PC-9 (cell line): ENCODE measurements around the gene CLCN5. TPM values are rescaled to one million over a fixed set of nuclear protein-coding genes. Genes with fewer than 3 reads are reported as not detected.

ENCODE experiments used
- BruUV-seq: library from RNA; stranded (reverse); fragments of 400-500 nt; replicated peaks from 2 replicates; lab custom pipeline; 2021; lab: Mats Ljungman, UMichigan
- CTCF ChIA-PET: fragments of 300-600 bp; sonication (Branson Sonifier 250); formaldehyde crosslinking; loops from one replicate; lab custom pipeline; 2022; ENCODE audit warnings: antibody characterized with exemption; lab: Charles Lee
- POLR2A ChIA-PET: fragments of 300-600 bp; sonication (Branson Sonifier 250); formaldehyde crosslinking; loops from one replicate; lab custom pipeline; 2022; ENCODE audit warnings: antibody characterized with exemption; ENCODE audit not compliant: unreplicated experiment; lab: Charles Lee
- DNase-seq, 2 experiments: peaks; one replicate each; pipeline versions ENCODE4 v3.0.0 to v3.0.0-alpha.2; 2015 to 2022; ENCODE audit warnings: mixed read lengths in 1 of 2
- H2AFZ ChIP-seq: fragments of 200-600 bp; sonication (generic); 2 replicates; pipeline ENCODE4 v1.8.1; 2017; ENCODE audit warnings: antibody characterized with exemption
- H3F3A ChIP-seq: fragments of 200-600 bp; sonication (generic); 2 replicates; pipeline ENCODE4 v1.8.1; 2017; ENCODE audit warnings: antibody characterized with exemption, mild to moderate bottlenecking, low read depth; ENCODE audit not compliant: insufficient read depth
- H3K27ac ChIP-seq: fragments of 200-600 bp; sonication (generic); 2 replicates; pipeline ENCODE4 v1.6.1; 2016; ENCODE audit warnings: mixed run types
- H3K27me3 ChIP-seq: fragments of 200-600 bp; sonication (generic); 2 replicates; pipeline ENCODE4 v1.6.1; 2016; ENCODE audit warnings: low read depth, mixed run types; ENCODE audit not compliant: insufficient read depth
- H3K36me3 ChIP-seq: fragments of 200-600 bp; sonication (generic); 2 replicates; pipeline ENCODE4 v1.6.1; 2016; ENCODE audit warnings: low read depth, mixed run types
- H3K4me1 ChIP-seq: fragments of 200-600 bp; sonication (generic); replicated peaks from 2 replicates; pipeline ENCODE4 v1.6.1; 2016; ENCODE audit warnings: mixed run types; ENCODE audit not compliant: insufficient read depth
- H3K4me2 ChIP-seq: fragments of 200-600 bp; sonication (generic); 2 replicates; pipeline ENCODE4 v1.6.1; 2017; ENCODE audit warnings: mixed run types
- H3K4me3 ChIP-seq: fragments of 200-600 bp; sonication (generic); 2 replicates; pipeline ENCODE4 v1.6.1; 2016; ENCODE audit warnings: mixed run types
- H3K79me2 ChIP-seq: fragments of 200-600 bp; sonication (generic); 2 replicates; pipeline ENCODE4 v1.6.1; 2017; ENCODE audit warnings: low read depth, mixed run types
- H3K9me2 ChIP-seq: fragments of 200-600 bp; sonication (generic); 2 replicates; pipeline ENCODE4 v1.8.1; 2017; ENCODE audit warnings: mild to moderate bottlenecking; ENCODE audit not compliant: insufficient read depth
- H3K9me3 ChIP-seq: fragments of 200-600 bp; sonication (generic); 2 replicates; pipeline ENCODE4 v1.8.1; 2016; ENCODE audit warnings: low read depth; ENCODE audit not compliant: insufficient read depth
- H4K20me1 ChIP-seq: fragments of 200-600 bp; sonication (generic); 2 replicates; pipeline ENCODE4 v1.8.1; 2017; ENCODE audit not compliant: insufficient read depth
- CTCF ChIP-seq: fragments of 200-600 bp; sonication (generic); conservative IDR thresholded peaks from 2 replicates; pipeline ENCODE4 v1.6.1; 2017; ENCODE audit warnings: mixed run types, antibody characterized with exemption, mild to moderate bottlenecking, moderate library complexity
- EZH2 ChIP-seq: fragments of 200-600 bp; sonication (generic); IDR thresholded peaks from 2 replicates; pipeline ENCODE4 v1.8.0; 2017; ENCODE audit warnings: antibody characterized with exemption, low read depth
- intact Hi-C: fragments of 100-400 bp; cut with micrococcal nuclease; formaldehyde crosslinking; loops from one replicate; pipeline ENCODE4 v1.10.0; 2022; ENCODE audit not compliant: unreplicated experiment
- total RNA-seq: library from RNA; stranded (reverse); gene quantifications from 2 replicates; pipeline ENCODE4 v1.2.3, GENCODE V29; 2021

The CLCN5 gene
- total RNA-seq, 1 experiment from 2014 or later = 0.94 TPM

- intact Hi-C loops = no loop called here
- H3K4me2 ChIP-seq = no peak overlapping the region
Measured at GRCh38 chrX:50098241-50098640, 175.8 kb downstream of the CLCN5 start.

GRCh38 chrX:50098749-50099148, 176.4 kb downstream of the CLCN5 start:
- H3K36me3 ChIP-seq = no peaks in the 10 kb centered on the region
- H3K4me1 ChIP-seq = no peaks in the 10 kb centered on the region
- ChIA-PET CTCF (no interaction called here), POLR2A (no interaction called here)
- intact Hi-C loops = no loop called here
- no peak for DNase-seq
- BruUV-seq = no TSS peak
- H3K4me3 ChIP-seq = no peak overlapping the region
- H3K27me3 ChIP-seq = no peaks in the 10 kb centered on the region
- H3F3A ChIP-seq = no peaks in the 10 kb centered on the region
- H3K4me2 ChIP-seq = no peak overlapping the region
- H2AFZ ChIP-seq = no peak overlapping the region
- no peaks in the 10 kb centered on the region for H3K9me2 ChIP-seq
- H3K9me3 ChIP-seq = no peaks in the 10 kb centered on the region
- no peaks in the 10 kb centered on the region for H4K20me1 ChIP-seq
- no peaks in the 10 kb centered on the region for H3K79me2 ChIP-seq
- no peak overlapping the region for H3K27ac ChIP-seq
- TF ChIP-seq CTCF (no peak), EZH2 (no peak)

More at GRCh38 chrX:50098241-50098640, 175.8 kb downstream of the CLCN5 start:
- H3K9me2 ChIP-seq = no peaks in the 10 kb centered on the region
- no peaks in the 10 kb centered on the region for H4K20me1 ChIP-seq
- H3K9me3 ChIP-seq = no peaks in the 10 kb centered on the region
- no peaks in the 10 kb centered on the region for H3K27me3 ChIP-seq
- CTCF ChIA-PET = no interaction called here
- no peaks in the 10 kb centered on the region for H3K4me1 ChIP-seq
- no peak overlapping the region for H3K4me3 ChIP-seq
- TF ChIP-seq CTCF = no peak
- TF ChIP-seq EZH2 = no peak
- H3K79me2 ChIP-seq = no peaks in the 10 kb centered on the region
- H3F3A ChIP-seq = no peaks in the 10 kb centered on the region
- BruUV-seq = no TSS peak
- H3K36me3 ChIP-seq = no peaks in the 10 kb centered on the region
- no peak overlapping the region for H2AFZ ChIP-seq
- POLR2A ChIA-PET = no interaction called here
- no peak for DNase-seq
- no peak overlapping the region for H3K27ac ChIP-seq

- H3K27me3 ChIP-seq = no peaks in the 10 kb centered on the region
- no peak overlapping the region for H3K4me3 ChIP-seq
- no peaks in the 10 kb centered on the region for H3K36me3 ChIP-seq
- no peaks in the 10 kb centered on the region for H3K4me1 ChIP-seq
- H4K20me1 ChIP-seq = no peaks in the 10 kb centered on the region
- no peaks in the 10 kb centered on the region for H3F3A ChIP-seq
- BruUV-seq = no TSS peak
- H3K79me2 ChIP-seq = no peaks in the 10 kb centered on the region
- no peaks in the 10 kb centered on the region for H3K9me3 ChIP-seq
- no peaks in the 10 kb centered on the region for H3K9me2 ChIP-seq
- intact Hi-C loops = no loop called here
- POLR2A ChIA-PET = no interaction called here
- no peak overlapping the region for H2AFZ ChIP-seq
- CTCF ChIA-PET = no interaction called here
- TF ChIP-seq EZH2 (no peak), CTCF (no peak)
- no peak for DNase-seq
- no peak overlapping the region for H3K4me2 ChIP-seq
- H3K27ac ChIP-seq = no peak overlapping the region
Measured at GRCh38 chrX:50099331-50099730, 176.9 kb downstream of the CLCN5 start.
